ENCODE measurements around the gene NRXN3.

Gene NRXN3

GRCh38 chr14:78202976-78203375, 32.8 kb downstream of the NRXN3 start:
- Histone ChIP-seq H3K4me1 (ENCODE audit: insufficient read depth, poor library complexity, severe bottlenecking) (peaks cover 15% of the 10 kb centered on the region), H3K4me3 (ENCODE audit: severe bottlenecking) (no peak overlapping the region), H3K9me3 (ENCODE audit: severe bottlenecking) (no peaks in the 10 kb centered on the region), H3K36me3 (ENCODE audit: low read depth) (no peaks in the 10 kb centered on the region), H3K27ac (ENCODE audit: poor library complexity, severe bottlenecking) (peak overlapping the region; percentile 35), H3K27me3 (ENCODE audit: insufficient read depth, poor library complexity, severe bottlenecking) (no peaks in the 10 kb centered on the region)
- ATAC-seq (ENCODE audit: low read depth) (peak; percentile 96), DNase-seq (ENCODE audit: low spot score) (peak; percentile 95)
- no peak for TF ChIP-seq CTCF (IDR thresholded peaks at IDR 0.05; ENCODE audit: poor library complexity, severe bottlenecking)

- Histone ChIP-seq H3K27me3 (ENCODE audit: insufficient read depth, poor library complexity, severe bottlenecking) (no peaks in the 10 kb centered on the region), H3K27ac (ENCODE audit: poor library complexity, severe bottlenecking) (no peak overlapping the region), H3K4me3 (ENCODE audit: severe bottlenecking) (no peak overlapping the region), H3K36me3 (ENCODE audit: low read depth) (no peaks in the 10 kb centered on the region), H3K9me3 (ENCODE audit: severe bottlenecking) (no peaks in the 10 kb centered on the region), H3K4me1 (ENCODE audit: insufficient read depth, poor library complexity, severe bottlenecking) (peaks cover 15% of the 10 kb centered on the region)
- ATAC-seq (ENCODE audit: low read depth) (no peak), DNase-seq (ENCODE audit: low spot score) (no peak)
- TF ChIP-seq CTCF (IDR thresholded peaks at IDR 0.05; ENCODE audit: poor library complexity, severe bottlenecking) = no peak
These were observed 37.2 kb downstream of the NRXN3 start for GRCh38 chr14:78207414-78207813.

GRCh38 chr14:78220273-78220672, 50.1 kb downstream of the NRXN3 start:
- H3K4me1 ChIP-seq (ENCODE audit: insufficient read depth, poor library complexity, severe bottlenecking) = no peaks in the 10 kb centered on the region
- no peaks in the 10 kb centered on the region for H3K9me3 ChIP-seq (ENCODE audit: severe bottlenecking)
- DNase-seq (ENCODE audit: low spot score) (no peak), ATAC-seq (ENCODE audit: low read depth) (no peak)
- no peak overlapping the region for H3K27ac ChIP-seq (ENCODE audit: poor library complexity, severe bottlenecking)
- no peak overlapping the region for H3K4me3 ChIP-seq (ENCODE audit: severe bottlenecking)
- H3K27me3 ChIP-seq (ENCODE audit: insufficient read depth, poor library complexity, severe bottlenecking) = no peaks in the 10 kb centered on the region
- TF ChIP-seq CTCF (IDR thresholded peaks at IDR 0.05; ENCODE audit: poor library complexity, severe bottlenecking) = no peak
- H3K36me3 ChIP-seq (ENCODE audit: low read depth) = no peaks in the 10 kb centered on the region

GRCh38 chr14:78222746-78223145, 52.6 kb downstream of the NRXN3 start:
- Histone ChIP-seq H3K27me3 (ENCODE audit: insufficient read depth, poor library complexity, severe bottlenecking) (no peaks in the 10 kb centered on the region), H3K4me3 (ENCODE audit: severe bottlenecking) (no peak overlapping the region)
- TF ChIP-seq CTCF (IDR thresholded peaks at IDR 0.05; ENCODE audit: poor library complexity, severe bottlenecking) = no peak

GRCh38 chr14:78227248-78228077, 57.3 kb downstream of the NRXN3 start:
- ATAC-seq (ENCODE audit: low read depth) = no peak
- no peaks in the 10 kb centered on the region for H3K4me1 ChIP-seq (ENCODE audit: insufficient read depth, poor library complexity, severe bottlenecking)
- no peak overlapping the region for H3K27ac ChIP-seq (ENCODE audit: poor library complexity, severe bottlenecking)
- peak; percentile 36 for TF ChIP-seq CTCF (IDR thresholded peaks at IDR 0.05; ENCODE audit: poor library complexity, severe bottlenecking)
- no peak for DNase-seq (ENCODE audit: low spot score)
- no peaks in the 10 kb centered on the region for H3K9me3 ChIP-seq (ENCODE audit: severe bottlenecking)
- H3K36me3 ChIP-seq (ENCODE audit: low read depth) = no peaks in the 10 kb centered on the region
- no peak overlapping the region for H3K4me3 ChIP-seq (ENCODE audit: severe bottlenecking)
- H3K27me3 ChIP-seq (ENCODE audit: insufficient read depth, poor library complexity, severe bottlenecking) = no peaks in the 10 kb centered on the region

More at GRCh38 chr14:78222746-78223145, 52.6 kb downstream of the NRXN3 start:
- no peak overlapping the region for H3K27ac ChIP-seq (ENCODE audit: poor library complexity, severe bottlenecking)
- H3K9me3 ChIP-seq (ENCODE audit: severe bottlenecking) = no peaks in the 10 kb centered on the region
- DNase-seq (ENCODE audit: low spot score) = no peak
- ATAC-seq (ENCODE audit: low read depth) = no peak
- no peaks in the 10 kb centered on the region for H3K36me3 ChIP-seq (ENCODE audit: low read depth)
- no peaks in the 10 kb centered on the region for H3K4me1 ChIP-seq (ENCODE audit: insufficient read depth, poor library complexity, severe bottlenecking)

All from RWPE2 (cell line).